ENCODE data around the gene MYO15B.
"Not testable (repeated sequence)": the region's sequence is repeated elsewhere in the genome, so short reads cannot be mapped to it uniquely, and the experiment has no call there.

Gene MYO15B

GRCh38 chr17:75628425-75628824, 40.8 kb downstream of the MYO15B start:
- DNase-seq = no peak

GRCh38 chr17:75629157-75629556, 41.6 kb downstream of the MYO15B start:
- no peak for DNase-seq

GRCh38 chr17:75630071-75630917, 42.7 kb downstream of the MYO15B start:
- no peak for DNase-seq

- DNase-seq = no peak
These were observed 43.8 kb downstream of the MYO15B start for GRCh38 chr17:75631353-75631752.

- DNase-seq = no peak
These were observed 44.8 kb downstream of the MYO15B start for GRCh38 chr17:75632428-75632827.

GRCh38 chr17:75632863-75633485, 45.4 kb downstream of the MYO15B start, which contains the start of gene SMIM5:
SMIM5 (plus strand) TSS chr17:75633434; CDS start chr17:75640202, 6,768 bp downstream.
- DNase-seq = peak; percentile 74

GRCh38 chr17:75633486-75634375, 46.1 kb downstream of the MYO15B start:
- peak; percentile 65 for DNase-seq

- no peak for DNase-seq
These were observed 46.8 kb downstream of the MYO15B start for GRCh38 chr17:75634376-75634740.

- DNase-seq = no peak
These were observed 47.4 kb downstream of the MYO15B start for GRCh38 chr17:75634754-75635609.

- DNase-seq = no peak
These were observed 48.1 kb downstream of the MYO15B start for GRCh38 chr17:75635610-75636202.

- DNase-seq = no peak
These were observed 49.0 kb downstream of the MYO15B start for GRCh38 chr17:75636381-75637142.

GRCh38 chr17:75637143-75637538, 49.5 kb downstream of the MYO15B start:
- no peak for DNase-seq

GRCh38 chr17:75637551-75637950, 50.0 kb downstream of the MYO15B start:
- DNase-seq = no peak

GRCh38 chr17:75638039-75638438, 50.4 kb downstream of the MYO15B start:
- not testable (repeated sequence) for DNase-seq

- no peak for DNase-seq
These were observed 51.3 kb downstream of the MYO15B start for GRCh38 chr17:75638893-75639292.

- no peak for DNase-seq
These were observed 51.7 kb downstream of the MYO15B start for GRCh38 chr17:75639327-75639726.

GRCh38 chr17:75639771-75640555, 52.4 kb downstream of the MYO15B start:
- DNase-seq = no peak

GRCh38 chr17:75640556-75641119, 53.0 kb downstream of the MYO15B start:
- no peak for DNase-seq

GRCh38 chr17:75641343-75641742, 53.7 kb downstream of the MYO15B start:
- DNase-seq = no peak

Measured in suppressor macrophage treated with lipopolysaccharide for 4 hours (primary cell).